IMR-90 (cell line): ENCODE measurements around the gene TRIM36. TPM values are rescaled to one million over a fixed set of nuclear protein-coding genes. Genes with fewer than 3 reads are reported as not detected.

Experiments used
- ATAC-seq: fragments of 200-7000 bp; cut with Tn5 transposase; 2 replicates; pipeline ENCODE4 v1.9.1; 2020; ENCODE audit warnings: low read depth, mild to moderate bottlenecking, moderate library complexity
- BruUV-seq: library from RNA; stranded (reverse); fragments of 400-500 nt; replicated peaks from 2 replicates; lab custom pipeline; 2021; lab: Mats Ljungman, UMichigan
- CTCF ChIA-PET: fragments of 300-600 bp; formaldehyde crosslinking; extraction: SDS; loops from one replicate; lab custom pipeline; 2021; ENCODE audit warnings: antibody characterized with exemption; lab: Yijun Ruan, JAX
- POLR2A ChIA-PET: fragments of 300-600 bp; sonication (Branson Sonifier 250); formaldehyde crosslinking; loops from one replicate; lab custom pipeline; 2022; ENCODE audit warnings: antibody characterized with exemption; ENCODE audit not compliant: unreplicated experiment; lab: Charles Lee
- DNase-seq: peaks from one replicate; pipeline ENCODE4 v3.0.0; 2013
- H2AFZ ChIP-seq: replicated peaks from 2 replicates; pipeline ENCODE3; 2013; ENCODE audit warnings: low read length, mild to moderate bottlenecking; ENCODE audit not compliant: poor library complexity
- H2AK5ac ChIP-seq: 2 replicates; pipeline ENCODE4 v1.6.1; 2013; ENCODE audit warnings: low read depth, low read length, inconsistent platforms
- H2AK9ac ChIP-seq: replicated peaks from 2 replicates; pipeline ENCODE3; 2013; ENCODE audit warnings: mild to moderate bottlenecking, low read depth, low read length, moderate library complexity; ENCODE audit not compliant: poor library complexity
- H2BK120ac ChIP-seq: 2 replicates; pipeline ENCODE4 v1.6.1; 2013; ENCODE audit warnings: low read depth, low read length, inconsistent platforms
- H2BK15ac ChIP-seq: 3 replicates; pipeline ENCODE4 v1.6.1; 2013; ENCODE audit warnings: low read depth, low read length, inconsistent platforms
- H2BK20ac ChIP-seq: 2 replicates; pipeline ENCODE4 v1.6.1; 2013; ENCODE audit warnings: low read depth, mild to moderate bottlenecking, inconsistent platforms, low read length, moderate library complexity
- H2BK5ac ChIP-seq: 2 replicates; pipeline ENCODE4 v1.6.1; 2013; ENCODE audit warnings: mild to moderate bottlenecking, low read depth, low read length, inconsistent platforms; ENCODE audit not compliant: poor library complexity, severe bottlenecking
- H3K14ac ChIP-seq: replicated peaks from 2 replicates; pipeline ENCODE4 v1.6.1; 2013; ENCODE audit warnings: low read depth, low read length, inconsistent platforms
- H3K18ac ChIP-seq: 2 replicates; pipeline ENCODE4 v1.6.1; 2013; ENCODE audit warnings: low read depth, low read length, control low read depth
- H3K23ac ChIP-seq: 2 replicates; pipeline ENCODE4 v1.6.1; 2013; ENCODE audit warnings: low read depth, low read length, inconsistent platforms
- H3K27ac ChIP-seq: 2 replicates; pipeline ENCODE4 v1.5.1; 2013; ENCODE audit warnings: mild to moderate bottlenecking, control low read depth, low read length; ENCODE audit not compliant: insufficient read depth
- H3K27me3 ChIP-seq: 2 replicates; pipeline ENCODE4 v1.6.1; 2013; ENCODE audit warnings: low read length; ENCODE audit not compliant: control insufficient read depth, insufficient read depth
- H3K36me3 ChIP-seq: 2 replicates; pipeline ENCODE4 v1.6.1; 2013; ENCODE audit warnings: low read length, mixed read lengths; ENCODE audit not compliant: control insufficient read depth, insufficient read depth
- H3K4ac ChIP-seq: 2 replicates; pipeline ENCODE4 v1.6.1; 2013; ENCODE audit warnings: low read depth, low read length, inconsistent platforms
- H3K4me1 ChIP-seq: 2 replicates; pipeline ENCODE4 v1.6.1; 2013; ENCODE audit warnings: low read length, mixed read lengths; ENCODE audit not compliant: control insufficient read depth, insufficient read depth
- H3K4me2 ChIP-seq: 2 replicates; pipeline ENCODE4 v1.6.1; 2013; ENCODE audit warnings: low read depth, mild to moderate bottlenecking, control low read depth, low read length, moderate library complexity
- H3K4me3 ChIP-seq: 2 replicates; pipeline ENCODE4 v1.5.1; 2013; ENCODE audit warnings: low read depth, mild to moderate bottlenecking, control low read depth, low read length, moderate library complexity; ENCODE audit not compliant: insufficient read depth
- H3K56ac ChIP-seq: 2 replicates; pipeline ENCODE4 v1.6.1; 2013; ENCODE audit warnings: low read length, inconsistent platforms; ENCODE audit not compliant: insufficient read depth; ENCODE audit errors: extremely low read depth
- H3K79me1 ChIP-seq, 2 experiments: 2 replicates each; pipeline ENCODE4 v1.6.1; 2013; ENCODE audit warnings: low read length in 2 of 2, inconsistent platforms in 1 of 2, low read depth in 1 of 2
- H3K9ac ChIP-seq: 2 replicates; pipeline ENCODE4 v1.6.1; 2013; ENCODE audit warnings: low read depth, low read length, control low read depth
- H3K9me1 ChIP-seq: 2 replicates; pipeline ENCODE4 v1.6.1; 2013; ENCODE audit warnings: low read length, inconsistent platforms; ENCODE audit not compliant: insufficient read depth
- H3K9me3 ChIP-seq: 2 replicates; pipeline ENCODE4 v1.6.1; 2013; ENCODE audit warnings: low read length; ENCODE audit not compliant: control insufficient read depth, insufficient read depth
- H4K20me1 ChIP-seq: 2 replicates; pipeline ENCODE4 v1.6.1; 2013; ENCODE audit warnings: low read length, inconsistent platforms; ENCODE audit not compliant: insufficient read depth
- H4K5ac ChIP-seq: 2 replicates; pipeline ENCODE4 v1.6.1; 2013; ENCODE audit warnings: mild to moderate bottlenecking, low read depth, low read length, control low read depth
- H4K8ac ChIP-seq, 2 experiments: 2 replicates each; pipeline ENCODE4 v1.6.1; 2013; ENCODE audit warnings: low read depth in 2 of 2, low read length in 2 of 2, control low read depth in 1 of 2, inconsistent platforms in 1 of 2
- H4K91ac ChIP-seq: 2 replicates; pipeline ENCODE4 v1.6.1; 2013; ENCODE audit warnings: low read depth, low read length, inconsistent platforms; ENCODE audit not compliant: insufficient read depth
- BHLHE40 ChIP-seq: fragments of 150-350 bp; IDR thresholded peaks from 2 replicates; pipeline ENCODE4 v1.6.1; 2016; ENCODE audit warnings: mild to moderate bottlenecking, low read depth, low read length
- CEBPB ChIP-seq: IDR thresholded peaks from 2 replicates; pipeline ENCODE4 v1.6.1; 2012; ENCODE audit warnings: low read depth, low read length, improper control_type of control experiment
- CHD1 ChIP-seq: IDR thresholded peaks from 2 replicates; pipeline ENCODE4 v1.6.1; 2012; ENCODE audit warnings: low read depth, low read length, improper control_type of control experiment
- CTCF ChIP-seq: conservative IDR thresholded peaks from 2 replicates; pipeline ENCODE4 v1.5.1; 2012; ENCODE audit warnings: mild to moderate bottlenecking, low read depth, low read length, improper control_type of control experiment
- FOS ChIP-seq: fragments of 150-350 bp; IDR thresholded peaks from 2 replicates; pipeline ENCODE4 v1.6.1; 2016; ENCODE audit warnings: low read depth, low read length
- MAFK ChIP-seq: IDR thresholded peaks from 2 replicates; pipeline ENCODE4 v1.6.1; 2012; ENCODE audit warnings: low read depth, low read length, improper control_type of control experiment
- MAZ ChIP-seq: IDR thresholded peaks from 2 replicates; pipeline ENCODE4 v1.6.1; 2012; ENCODE audit warnings: low read depth, mild to moderate bottlenecking, low read length, improper control_type of control experiment, moderate library complexity, borderline replicate concordance
- MXI1 ChIP-seq: IDR thresholded peaks from 2 replicates; pipeline ENCODE4 v1.6.1; 2012; ENCODE audit warnings: low read depth, mild to moderate bottlenecking, low read length, moderate library complexity, borderline replicate concordance
- NFE2L2 ChIP-seq: fragments of 150-350 bp; IDR thresholded peaks from 2 replicates; pipeline ENCODE4 v1.6.1; 2016; ENCODE audit warnings: low read depth, mild to moderate bottlenecking, low read length
- POLR2A ChIP-seq: IDR thresholded peaks from 2 replicates; pipeline ENCODE4 v1.6.1; 2012; ENCODE audit warnings: mild to moderate bottlenecking, low read depth, low read length
- RAD21 ChIP-seq: IDR thresholded peaks from 2 replicates; pipeline ENCODE4 v1.6.1; 2012; ENCODE audit warnings: low read length, improper control_type of control experiment
- RCOR1 ChIP-seq: IDR thresholded peaks from 2 replicates; pipeline ENCODE4 v1.6.1; 2012; ENCODE audit warnings: mild to moderate bottlenecking, low read length, improper control_type of control experiment; ENCODE audit not compliant: insufficient replicate concordance
- RFX5 ChIP-seq: IDR thresholded peaks from 2 replicates; pipeline ENCODE4 v1.8.0; 2012; ENCODE audit warnings: low read depth, mild to moderate bottlenecking, low read length, moderate library complexity
- SMC3 ChIP-seq: fragments of 150-350 bp; IDR thresholded peaks from 2 replicates; pipeline ENCODE4 v1.6.1; 2016; ENCODE audit warnings: low read depth, mild to moderate bottlenecking, antibody characterized with exemption, low read length, moderate library complexity
- WGBS, 2 experiments: methylation state at CpG; one replicate each; pipeline versions ENCODE4 v1.1.5 to v1.1.7; 2013; ENCODE audit warnings: missing lambda C conversion rate in 2 of 2; ENCODE audit not compliant: insufficient read length in 1 of 2; ENCODE audit errors: extremely low coverage in 2 of 2; 5-methylcytosine and 5-hydroxymethylcytosine counted together
- dilution Hi-C: fragments of 300-500 bp; cut with HindIII; formaldehyde crosslinking; loops from one replicate; pipeline ENCODE4 v1.14.3; 2018; ENCODE audit warnings: low sequenced_read_pairs; ENCODE audit not compliant: unreplicated experiment
- in situ Hi-C: fragments of 300-500 bp; cut with MboI; formaldehyde crosslinking; loops from 3 replicates; pipeline ENCODE4 v1.14.3; 2019; ENCODE audit warnings: low sequenced_read_pairs, inconsistent platforms, mixed read lengths
- intact Hi-C: fragments of 100-400 bp; cut with micrococcal nuclease; formaldehyde crosslinking; loops from 2 replicates; pipeline ENCODE4 v1.10.0; 2022
- polyA plus RNA-seq, 3 experiments: library from polyadenylated mRNA; depleted of rRNA; stranded (reverse); fragments of >200 nt; gene quantifications; 2 replicates each; pipeline ENCODE4 v1.2.3, GENCODE V29; 2012; ENCODE audit warnings: low replicate concordance in 1 of 3
- total RNA-seq: library from RNA; depleted of rRNA; stranded (reverse); fragments of >200 nt; gene quantifications from 2 replicates; pipeline ENCODE4 v1.2.3, GENCODE V29; 2012
- TF ChIP-seq, protein P1 (sequence below): fragments of 150-350 bp; IDR thresholded peaks from 2 replicates; pipeline ENCODE4 v1.6.1; 2017; ENCODE audit warnings: mild to moderate bottlenecking, antibody characterized with exemption, low read length, low read depth
- TF ChIP-seq, protein P2 (sequence below): fragments of 150-350 bp; IDR thresholded peaks from 2 replicates; pipeline ENCODE4 v1.6.1; 2016; ENCODE audit warnings: low read depth, mild to moderate bottlenecking, low read length, moderate library complexity, borderline replicate concordance

TRIM36 gene
- total and polyA plus RNA-seq, 2 of the 4 experiments (the other 2 are of a cell fraction): 0.10 to 0.18 TPM

DNA sequence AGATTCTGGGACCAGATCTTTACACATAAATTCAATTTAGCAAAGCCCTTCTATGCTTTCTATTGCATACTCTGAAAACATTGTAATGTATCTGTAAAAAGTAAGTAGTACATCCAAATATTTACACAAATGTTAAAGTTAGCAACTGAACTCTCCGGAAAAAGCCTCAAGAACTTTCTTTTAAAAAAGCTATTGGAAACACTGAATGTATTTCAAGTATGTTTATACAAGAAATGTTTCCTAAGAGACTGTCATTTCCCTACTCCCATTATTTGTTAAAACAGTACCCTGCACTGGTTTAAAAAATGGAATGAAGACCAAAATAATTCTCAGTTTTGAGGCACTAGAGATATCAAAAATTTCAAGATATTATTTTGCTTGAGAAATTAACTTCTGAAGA lies 44.8 kb upstream of the TRIM36 start:
- intact Hi-C loops (no loop called here), dilution Hi-C loops (no loop called here), in situ Hi-C loops (no loop called here)
- Histone ChIP-seq H2AK9ac (no peak overlapping the region), H2BK120ac (no peak overlapping the region), H3K27me3 (no peaks in the 10 kb centered on the region), H4K91ac (no peak overlapping the region), H3K9me3 (no peaks in the 10 kb centered on the region), H3K36me3 (peaks cover 2% of the 10 kb centered on the region; the same call in 1 of the 2 replicates), H4K5ac (no peak overlapping the region), H3K4me3 (no peak overlapping the region), H3K18ac (no peak overlapping the region), H3K4me2 (no peak overlapping the region), H3K9me1 (no peaks in the 10 kb centered on the region), H2BK20ac (no peak overlapping the region), H3K56ac (no peak overlapping the region), H2BK5ac (no peak overlapping the region), H2AK5ac (no peak overlapping the region), H4K20me1 (no peaks in the 10 kb centered on the region), H3K14ac (no peak overlapping the region), H3K4me1 (peaks cover 2% of the 10 kb centered on the region; the same call in 1 of the 2 replicates), H2BK15ac (no peak overlapping the region), H3K79me1 (peaks cover 0 to 4% of the 10 kb centered on the region in 2 experiments; a peak in 1 of 4 replicates), H3K4ac (no peak overlapping the region), H3K9ac (no peak overlapping the region), H4K8ac (no peak overlapping the region), H3K23ac (no peak overlapping the region), H3K27ac (no peak overlapping the region), H2AFZ (no peak overlapping the region)
- CTCF ChIA-PET: interaction anchor here (1.3 kb wide), 1 partner anchor 11 kb away, joined by 4 read pairs; no protein-coding TSS in a partner anchor
- BruUV-seq: no TSS peak
- DNase-seq: peak; percentile 68
- no CpG with 5 or more reads among the region's 1 CpG for WGBS, 2 experiments
- TF ChIP-seq POLR2A (no peak), MAZ (no peak), MXI1 (no peak), MAFK (no peak), RAD21 (no peak), CTCF (no peak), SMC3 (no peak), RCOR1 (no peak), BHLHE40 (no peak), CEBPB (no peak), NFE2L2 (no peak), FOS (no peak), CHD1 (no peak), RFX5 (no peak)
- TF ChIP-seq, protein P1, sequence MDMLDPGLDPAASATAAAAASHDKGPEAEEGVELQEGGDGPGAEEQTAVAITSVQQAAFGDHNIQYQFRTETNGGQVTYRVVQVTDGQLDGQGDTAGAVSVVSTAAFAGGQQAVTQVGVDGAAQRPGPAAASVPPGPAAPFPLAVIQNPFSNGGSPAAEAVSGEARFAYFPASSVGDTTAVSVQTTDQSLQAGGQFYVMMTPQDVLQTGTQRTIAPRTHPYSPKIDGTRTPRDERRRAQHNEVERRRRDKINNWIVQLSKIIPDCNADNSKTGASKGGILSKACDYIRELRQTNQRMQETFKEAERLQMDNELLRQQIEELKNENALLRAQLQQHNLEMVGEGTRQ: no peak
- TF ChIP-seq, protein P2, sequence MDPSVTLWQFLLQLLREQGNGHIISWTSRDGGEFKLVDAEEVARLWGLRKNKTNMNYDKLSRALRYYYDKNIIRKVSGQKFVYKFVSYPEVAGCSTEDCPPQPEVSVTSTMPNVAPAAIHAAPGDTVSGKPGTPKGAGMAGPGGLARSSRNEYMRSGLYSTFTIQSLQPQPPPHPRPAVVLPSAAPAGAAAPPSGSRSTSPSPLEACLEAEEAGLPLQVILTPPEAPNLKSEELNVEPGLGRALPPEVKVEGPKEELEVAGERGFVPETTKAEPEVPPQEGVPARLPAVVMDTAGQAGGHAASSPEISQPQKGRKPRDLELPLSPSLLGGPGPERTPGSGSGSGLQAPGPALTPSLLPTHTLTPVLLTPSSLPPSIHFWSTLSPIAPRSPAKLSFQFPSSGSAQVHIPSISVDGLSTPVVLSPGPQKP: no peak
- ATAC-seq: peak; percentile 94
- POLR2A ChIA-PET: no interaction called here
